HTR-8/SVneo (cell line): ENCODE results near the gene LRIG2.
"Not testable (repeated sequence)": the region's sequence is repeated elsewhere in the genome, so short reads cannot be mapped to it uniquely, and the experiment has no call there.

ENCODE experiments used
- DNase-seq: peaks from one replicate; pipeline ENCODE4 v3.0.0; 2011; ENCODE audit warnings: low spot score, mixed read lengths; ENCODE audit not compliant: insufficient read length
- FAIRE-seq: peaks from 2 replicates; lab custom pipeline; 2011; peaks lifted over from hg19 to GRCh38; lab: Jason Lieb, UNC

Gene LRIG2

DNA sequence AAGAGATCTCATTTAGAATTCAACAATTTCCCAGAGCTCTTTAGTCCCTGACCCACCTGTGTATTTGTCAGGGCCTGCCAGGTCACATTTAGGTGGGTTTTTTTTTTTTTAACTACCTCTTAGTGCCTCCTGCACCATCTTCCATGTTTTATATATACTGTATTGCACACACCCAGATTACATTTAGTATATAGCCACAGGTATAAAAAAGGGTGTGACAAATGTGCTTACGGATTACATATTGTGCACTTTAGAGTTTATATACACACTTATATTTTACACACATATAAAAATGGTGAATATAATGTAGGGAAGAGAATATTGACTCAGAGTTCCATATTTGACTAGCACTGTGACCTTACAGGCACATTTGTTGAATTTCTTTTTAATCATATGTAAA lies 17.4 kb upstream of the LRIG2 start:
- FAIRE-seq, result no peak

DNA sequence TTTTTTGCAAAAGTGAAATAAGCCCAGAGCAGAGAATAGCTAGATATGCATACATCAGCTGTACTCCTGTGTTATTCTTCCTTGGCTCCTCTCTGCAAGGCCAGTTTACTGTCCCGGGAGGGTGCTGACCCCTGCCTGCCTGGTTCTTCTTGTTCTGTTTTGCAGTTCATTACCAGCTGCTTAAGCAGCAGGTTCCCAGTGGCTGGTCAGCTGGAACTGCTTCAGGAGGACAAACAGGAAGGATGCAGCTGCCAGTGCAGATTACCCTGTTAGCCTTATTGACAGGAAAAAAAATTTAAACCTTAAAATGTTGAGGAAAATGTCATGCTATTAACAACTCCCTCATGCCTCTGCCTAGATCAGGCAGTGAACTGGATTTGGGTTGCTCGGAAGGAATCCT lies 16.0 kb upstream of the LRIG2 start:
- FAIRE-seq (no peak), DNase-seq (no peak)

More for the DNA sequence above, 17.4 kb upstream of the LRIG2 start:
- no peak for DNase-seq

DNA sequence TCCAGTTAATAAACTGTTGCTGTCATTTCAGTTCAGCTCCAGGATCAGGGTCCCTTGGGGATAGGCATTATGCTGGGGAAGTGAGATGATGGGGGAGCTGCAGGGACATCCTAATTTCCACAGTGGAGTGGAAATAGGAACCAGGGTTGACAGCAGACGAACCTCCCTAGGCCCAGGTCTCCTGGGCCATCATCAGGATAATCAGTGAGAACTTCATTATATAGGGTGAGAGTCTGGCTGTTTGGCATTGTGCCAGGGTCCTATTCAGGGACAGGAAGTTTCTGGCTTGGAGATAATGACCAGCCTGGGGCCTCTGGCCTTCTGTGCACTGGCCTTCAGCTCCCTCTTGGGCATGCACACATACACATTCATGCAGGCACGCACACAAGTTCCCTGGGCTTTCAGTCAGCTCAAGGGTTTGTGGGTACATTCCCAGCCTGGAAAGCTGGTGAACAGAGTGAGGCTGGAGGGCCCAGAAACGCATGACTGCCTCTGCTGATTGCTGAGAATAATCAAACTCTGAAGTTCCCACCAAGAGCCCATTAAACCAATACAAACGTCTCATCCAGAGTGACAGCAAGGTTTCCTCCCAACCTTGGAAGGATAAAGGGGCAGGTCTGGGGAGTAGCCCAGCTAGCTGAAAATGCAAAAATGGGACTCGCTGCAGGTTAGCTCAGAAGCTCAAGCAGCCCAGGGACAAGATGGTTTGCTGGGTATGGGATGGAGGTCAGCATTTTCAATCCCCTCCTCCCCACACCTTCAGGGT lies 13.9 kb upstream of the LRIG2 start:
- no peak for FAIRE-seq
- no peak for DNase-seq

DNA sequence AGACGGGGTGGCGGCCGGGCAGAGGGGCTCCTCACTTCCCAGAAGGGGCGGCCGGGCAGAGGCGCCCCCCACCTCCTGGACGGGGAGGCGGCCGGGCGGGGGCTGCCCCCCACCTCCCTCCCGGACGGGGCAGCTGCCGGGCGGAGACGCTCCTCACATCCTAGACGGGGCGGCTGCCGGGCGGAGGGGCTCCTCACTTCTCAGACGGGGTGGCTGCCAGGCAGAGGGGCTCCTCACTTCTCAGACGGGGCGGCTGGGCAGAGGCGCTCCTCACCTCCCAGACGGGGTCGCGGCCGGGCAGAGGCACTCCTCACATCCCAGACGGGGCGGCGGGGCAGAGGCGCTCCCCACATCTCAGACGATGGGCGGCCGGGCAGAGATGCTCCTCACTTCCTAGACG lies 9.5 kb upstream of the LRIG2 start:
- not testable (repeated sequence) for FAIRE-seq, DNase-seq

DNA sequence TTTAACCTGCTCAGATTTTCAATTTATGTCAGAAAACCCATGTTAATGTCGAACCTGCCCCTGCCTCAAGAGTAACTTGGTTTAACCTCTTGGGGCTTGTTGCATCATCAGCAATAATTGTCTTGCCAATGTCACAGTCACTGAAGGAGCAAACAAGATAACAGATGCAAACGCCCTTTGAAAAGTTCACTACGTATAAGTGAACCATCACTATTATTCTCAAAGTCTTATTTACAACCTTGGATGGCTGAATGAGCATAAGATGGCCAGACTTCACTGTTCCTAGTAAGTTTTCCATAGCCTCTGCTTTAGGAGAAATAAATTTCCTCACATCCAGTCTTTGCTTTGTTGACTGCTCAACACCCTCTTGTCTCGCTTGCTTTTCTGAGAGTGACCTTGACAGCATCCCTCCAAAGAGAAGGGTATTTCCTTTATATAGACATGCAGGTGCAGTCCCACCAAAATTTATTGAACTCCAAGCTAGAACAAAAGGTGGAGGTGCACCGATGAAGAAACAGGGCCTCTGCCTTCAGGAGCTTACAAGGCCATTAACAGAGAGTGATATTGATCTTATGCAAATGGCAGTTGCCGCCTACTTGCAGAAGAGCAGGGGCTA lies 749 bp upstream of the LRIG2 start:
- DNase-seq, result no peak
- FAIRE-seq, result no peak

DNA sequence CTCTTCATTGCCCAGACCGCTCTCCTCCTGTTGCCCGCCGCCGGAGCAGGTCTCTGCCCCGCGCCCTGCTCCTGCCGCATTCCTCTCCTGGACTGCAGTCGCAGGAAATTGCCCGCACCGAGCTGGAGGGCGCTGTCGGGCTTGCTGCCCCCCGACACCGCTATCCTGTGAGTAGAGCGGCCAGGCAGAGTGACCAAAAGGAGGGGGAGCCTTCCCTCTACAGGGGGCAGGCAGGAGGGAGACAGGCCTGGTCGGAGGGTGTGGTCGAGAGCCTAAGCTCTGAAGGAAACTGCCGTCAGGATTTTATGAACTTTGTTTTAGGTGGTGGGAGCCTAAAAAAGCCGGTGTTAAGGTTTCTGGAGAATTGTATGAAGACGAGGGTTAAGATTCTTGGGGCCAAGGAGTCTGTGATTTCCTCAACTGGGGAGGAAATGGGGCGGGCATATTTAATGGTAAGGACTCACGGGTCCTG lies 517 bp downstream of the LRIG2 start:
- peak; percentile 24 for DNase-seq
- FAIRE-seq, result no peak

DNA sequence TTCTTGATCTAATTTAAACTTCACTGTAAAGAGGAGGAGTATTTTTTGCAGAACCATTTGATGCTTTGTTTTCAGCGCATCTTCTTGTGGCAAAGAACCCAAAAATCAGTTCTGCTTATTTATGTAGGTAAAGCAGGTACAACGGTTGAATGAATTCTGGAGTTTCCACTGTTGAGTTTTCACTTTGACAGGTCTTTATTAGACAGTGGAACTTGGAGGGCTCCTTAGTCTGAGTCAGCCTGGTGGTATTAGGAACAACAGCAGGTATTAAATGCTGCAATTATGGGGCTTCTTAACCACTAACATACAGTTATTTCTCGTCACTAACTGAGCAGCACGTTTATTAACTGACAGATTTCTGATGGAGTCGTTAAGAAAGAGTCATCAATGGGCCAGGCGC lies 1.2 kb downstream of the LRIG2 start:
- DNase-seq (no peak), FAIRE-seq (no peak)

DNA sequence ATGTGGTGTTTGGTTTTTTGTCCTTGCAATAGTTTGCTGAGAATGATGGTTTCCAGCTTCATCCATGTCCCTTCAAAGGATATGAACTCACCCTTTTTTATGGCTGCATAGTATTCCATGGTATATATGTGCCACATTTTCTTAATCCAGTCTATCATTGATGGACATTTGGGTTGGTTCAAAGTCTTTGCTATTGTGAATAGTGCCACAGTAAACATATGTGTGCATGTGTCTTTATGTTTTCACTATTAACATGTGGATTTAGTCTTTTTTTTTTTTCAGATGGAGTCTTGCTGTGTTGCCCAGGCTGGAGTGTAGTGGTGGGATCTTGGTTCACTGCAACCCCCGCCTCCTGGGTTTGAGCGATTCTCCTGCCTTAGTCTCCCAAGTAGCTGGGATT lies 5.0 kb downstream of the LRIG2 start:
- not testable (repeated sequence) for DNase-seq, FAIRE-seq

DNA sequence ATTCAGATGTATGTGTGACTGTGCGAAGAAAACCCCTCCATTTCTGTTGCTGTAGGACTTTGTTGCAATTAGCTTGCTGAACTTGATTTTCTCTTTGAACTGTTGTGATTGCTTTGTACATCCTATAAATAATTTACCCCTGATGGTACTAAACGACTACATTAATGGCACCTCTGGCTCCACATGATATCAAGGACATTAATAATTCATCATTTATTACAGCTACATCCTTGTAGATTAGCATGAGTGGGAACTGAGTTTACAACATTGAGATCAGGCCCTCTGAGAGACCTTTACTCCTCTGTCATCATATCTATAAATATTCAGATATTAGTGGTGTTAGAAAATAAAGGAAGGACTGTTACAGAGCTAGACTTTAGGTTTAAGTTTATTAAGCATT lies 13.5 kb downstream of the LRIG2 start:
- DNase-seq (no peak), FAIRE-seq (no peak)

DNA sequence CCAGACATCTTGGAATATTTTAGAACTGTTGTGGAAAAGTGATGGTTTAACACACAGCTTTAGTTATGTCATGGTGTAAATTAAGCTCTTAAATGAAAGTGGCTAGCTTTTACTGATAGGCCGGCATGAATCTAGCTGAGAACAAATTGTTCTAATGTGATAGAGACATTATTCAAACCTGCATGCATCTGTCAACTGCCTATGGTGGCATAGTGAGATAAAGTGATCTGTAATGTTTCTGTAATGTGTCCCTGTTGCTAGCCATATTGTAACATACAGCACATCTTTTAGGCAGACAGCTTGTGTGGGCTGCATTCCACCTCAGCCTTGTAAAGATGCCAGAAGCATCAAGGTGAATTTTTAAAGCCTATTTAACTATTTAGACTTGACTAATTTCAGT lies 16.0 kb downstream of the LRIG2 start:
- DNase-seq, result no peak
- FAIRE-seq, result no peak

DNA sequence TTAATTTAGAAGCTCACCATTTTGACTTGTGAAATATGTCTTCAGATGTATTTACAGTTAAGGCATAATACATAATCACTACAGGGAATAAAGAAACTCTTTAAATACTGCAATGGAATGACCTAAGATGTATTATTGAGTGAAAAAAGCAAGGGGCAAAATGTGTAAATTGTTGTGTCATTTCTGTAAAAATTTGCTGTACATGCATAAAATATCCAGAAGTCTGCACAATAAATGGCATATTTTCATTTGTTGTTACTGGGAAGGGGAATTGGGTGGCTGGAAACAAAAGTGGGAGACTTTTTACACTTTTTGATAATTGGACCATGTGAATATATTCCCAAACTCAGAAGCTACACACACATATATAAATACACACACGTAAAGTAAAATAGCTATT lies 17.1 kb downstream of the LRIG2 start:
- no peak for FAIRE-seq
- DNase-seq, result no peak

DNA sequence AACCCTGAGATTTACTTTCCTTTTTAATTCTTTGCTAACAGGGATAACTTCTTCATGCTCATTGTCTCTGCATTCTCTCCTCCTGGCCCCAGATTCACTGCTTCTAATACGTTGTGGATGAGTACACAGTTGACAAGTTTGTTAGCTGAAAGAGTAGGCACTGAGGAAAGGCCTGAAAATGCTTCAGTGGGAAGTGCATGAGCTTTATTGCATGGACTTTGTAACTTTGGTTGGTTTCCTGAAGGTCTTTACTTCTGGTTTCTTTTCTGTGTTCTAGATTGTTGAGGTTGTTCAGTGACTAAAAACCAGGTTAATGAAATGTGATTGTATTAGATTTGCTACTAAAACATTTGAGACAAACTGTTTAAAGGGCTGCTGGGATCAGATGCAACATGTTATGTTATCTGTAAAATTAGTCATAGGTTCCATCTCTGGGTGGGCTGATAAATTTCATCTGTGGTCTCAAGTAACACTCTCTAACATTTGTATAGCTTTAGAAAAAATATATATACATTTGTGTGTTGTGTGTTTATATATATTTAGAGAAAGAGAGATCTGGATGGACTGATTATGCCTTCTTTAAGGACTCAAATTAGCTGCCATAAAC lies 19.1 kb downstream of the LRIG2 start:
- FAIRE-seq (no peak), DNase-seq (no peak)

DNA sequence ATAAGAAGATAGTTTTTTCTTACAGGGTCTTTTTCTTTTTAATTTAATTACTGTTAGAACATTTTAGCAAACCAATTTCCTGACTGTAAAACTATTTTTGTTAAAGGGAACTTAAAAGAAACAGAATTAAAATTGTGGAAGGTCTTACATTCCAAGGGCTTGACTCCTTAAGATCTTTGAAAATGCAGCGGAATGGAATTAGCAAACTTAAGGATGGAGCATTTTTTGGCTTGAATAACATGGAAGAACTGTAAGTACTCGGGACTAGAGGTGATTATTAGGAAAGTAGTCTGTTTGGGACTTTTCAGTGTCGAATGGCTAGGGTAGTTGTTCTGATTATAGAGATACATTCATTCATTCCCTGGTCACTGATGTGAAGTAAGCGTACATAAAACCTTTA lies 21.5 kb downstream of the LRIG2 start:
- FAIRE-seq (no peak), DNase-seq (no peak)

DNA sequence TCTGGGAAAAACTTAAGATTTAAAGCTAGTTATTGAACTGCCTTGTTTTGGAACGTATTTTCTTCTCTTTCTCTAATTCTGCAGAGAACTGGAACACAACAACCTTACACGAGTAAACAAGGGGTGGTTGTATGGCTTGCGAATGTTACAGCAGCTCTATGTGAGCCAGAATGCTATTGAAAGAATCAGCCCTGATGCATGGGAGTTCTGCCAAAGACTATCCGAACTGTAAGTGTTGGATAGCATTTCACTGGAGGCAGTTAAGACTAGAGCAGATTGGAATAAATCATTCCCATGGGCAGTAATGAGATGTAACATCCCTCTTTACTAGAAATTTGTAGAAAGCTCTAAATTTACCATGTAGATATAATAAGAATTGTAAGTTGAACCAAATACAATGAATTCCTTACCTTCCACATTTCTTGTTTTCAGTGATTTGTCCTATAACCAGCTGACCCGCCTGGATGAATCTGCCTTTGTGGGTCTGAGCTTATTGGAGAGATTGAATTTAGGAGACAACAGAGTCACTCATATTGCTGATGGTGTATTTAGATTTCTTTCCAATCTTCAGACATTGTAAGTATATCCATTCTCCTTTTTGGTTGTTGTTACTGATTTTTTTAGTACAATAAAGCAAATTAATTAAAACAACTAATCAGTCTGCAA lies 22.9 kb downstream of the LRIG2 start:
- FAIRE-seq (no peak), DNase-seq (no peak)

DNA sequence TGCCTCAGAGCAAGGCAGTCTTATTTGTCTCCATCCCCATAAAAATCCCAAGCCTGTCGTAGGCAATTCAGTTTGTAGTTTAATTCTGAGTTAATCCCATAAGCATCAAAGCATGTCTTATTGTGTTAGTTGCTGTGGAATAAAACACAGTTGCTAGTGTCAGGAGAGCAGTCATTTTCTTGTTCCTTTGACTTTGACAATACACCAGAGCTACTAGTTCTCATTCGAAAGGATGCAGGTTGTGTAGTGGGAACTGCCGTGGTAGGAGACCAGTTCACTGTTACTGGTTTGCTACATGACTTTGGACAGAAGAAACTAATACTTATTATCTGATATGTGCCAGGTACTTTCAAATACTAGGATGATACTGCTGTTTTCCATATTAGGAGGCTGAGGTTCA lies 23.5 kb downstream of the LRIG2 start:
- DNase-seq (no peak), FAIRE-seq (no peak)

DNA sequence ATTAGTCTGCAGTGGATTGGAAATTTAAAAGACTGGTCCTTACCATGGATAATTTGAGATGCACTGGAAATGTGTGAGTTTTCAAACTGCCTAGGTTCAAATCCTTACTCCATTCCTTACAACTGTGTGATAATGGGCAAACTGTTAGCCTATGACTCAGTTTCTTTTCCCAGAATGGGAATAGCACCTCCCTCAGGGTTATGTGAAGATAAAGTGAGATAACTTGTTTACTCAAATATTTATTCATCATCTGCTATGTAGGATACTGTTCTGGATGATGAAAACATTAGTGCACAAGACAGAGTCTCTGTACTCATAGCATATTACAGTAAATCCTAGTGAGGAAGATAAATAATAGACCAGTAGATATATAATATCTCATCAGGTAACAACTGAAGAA lies 28.6 kb downstream of the LRIG2 start:
- no peak for FAIRE-seq

DNA sequence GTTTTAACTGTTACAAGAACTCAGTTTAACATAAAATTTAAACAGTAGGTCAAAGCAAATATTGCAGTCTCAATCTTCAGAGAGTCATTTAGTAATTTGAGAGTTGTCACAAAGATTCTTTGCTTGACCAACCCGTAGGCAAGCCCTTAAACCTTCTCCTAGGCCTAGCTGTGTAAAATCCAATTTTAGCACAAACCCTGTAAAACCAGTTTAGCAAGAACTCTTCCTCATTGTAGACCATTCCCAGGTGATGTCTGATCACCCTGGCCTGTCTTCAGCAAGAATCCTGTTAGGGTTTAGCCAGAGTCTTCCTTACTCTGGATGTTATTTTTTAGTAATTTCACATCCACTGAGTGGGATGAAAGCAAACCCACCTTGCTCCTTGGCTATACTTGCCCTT lies 30.1 kb downstream of the LRIG2 start:
- DNase-seq, result no peak
- FAIRE-seq, result no peak

More for the DNA sequence above, 28.6 kb downstream of the LRIG2 start:
- no peak for DNase-seq

DNA sequence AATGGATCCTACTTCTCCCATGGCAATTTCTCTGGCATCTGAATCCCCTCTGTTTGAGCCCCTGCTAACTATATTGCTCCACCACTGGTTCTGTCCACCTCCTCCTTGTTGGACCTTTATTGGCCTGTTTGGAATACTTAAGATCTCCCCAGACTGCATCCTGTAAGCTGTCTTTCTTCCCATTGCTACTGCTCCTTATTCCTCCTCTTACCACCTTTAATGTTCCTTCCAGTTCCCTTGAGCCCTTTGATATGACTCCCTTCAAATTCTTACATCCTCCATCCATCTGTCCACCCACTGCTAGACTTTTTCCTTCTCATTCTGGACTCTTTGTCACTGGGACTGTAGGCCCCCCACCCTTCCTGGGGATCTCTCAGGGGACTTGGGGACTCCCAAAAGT lies 31.0 kb downstream of the LRIG2 start:
- FAIRE-seq (no peak), DNase-seq (no peak)

DNA sequence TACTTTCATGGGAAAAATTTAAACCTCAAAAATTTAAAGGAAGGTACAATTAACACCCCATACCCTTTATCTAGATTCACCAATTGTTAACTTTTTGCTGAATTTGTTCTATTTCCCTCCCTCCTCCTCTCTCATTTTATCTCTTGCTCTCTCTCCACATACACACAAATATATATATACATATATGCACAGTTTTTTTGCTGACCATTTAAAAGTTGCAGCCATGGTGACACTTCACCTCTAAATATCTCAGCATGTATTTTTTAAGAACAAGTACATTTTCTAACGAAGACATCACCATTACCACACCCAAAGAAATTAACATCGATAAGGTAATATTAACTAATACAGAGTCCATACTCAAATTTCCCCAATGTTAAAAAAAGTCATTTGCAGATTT lies 33.9 kb downstream of the LRIG2 start:
- FAIRE-seq (no peak), DNase-seq (no peak)

DNA sequence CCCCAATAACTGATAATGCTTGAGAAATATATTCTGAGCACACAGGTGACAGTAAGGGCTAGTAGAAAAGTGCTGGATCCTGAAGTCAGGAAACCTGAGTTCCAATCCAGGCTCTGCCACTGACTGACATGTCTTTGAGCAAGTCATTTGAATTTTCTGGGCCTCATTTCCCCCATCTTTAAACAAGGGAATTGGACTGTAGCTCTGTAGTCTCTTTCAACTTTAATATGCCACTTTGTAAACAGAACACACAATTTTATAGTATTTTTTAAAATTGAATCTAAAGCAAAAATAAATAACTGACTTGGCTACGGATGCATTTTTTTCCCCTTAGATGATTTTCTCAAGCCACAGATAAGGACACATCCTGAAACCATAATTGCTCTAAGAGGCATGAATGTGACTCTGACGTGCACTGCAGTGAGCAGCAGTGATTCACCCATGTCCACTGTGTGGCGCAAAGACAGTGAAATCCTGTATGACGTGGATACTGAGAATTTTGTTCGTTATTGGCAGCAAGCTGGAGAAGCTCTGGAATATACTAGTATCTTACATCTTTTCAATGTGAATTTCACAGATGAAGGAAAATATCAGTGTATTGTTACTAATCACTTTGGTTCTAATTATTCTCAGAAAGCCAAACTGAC lies 37.0 kb downstream of the LRIG2 start:
- DNase-seq, result peak; percentile 13
- no peak for FAIRE-seq
